HG03432 (cell line): ENCODE data around the gene PGAP6.
"Not testable (repeated sequence)": the region's sequence is repeated elsewhere in the genome, so short reads cannot be mapped to it uniquely, and the experiment has no call there.

Experiments used
- ATAC-seq: cut with Tn5 transposase; IDR thresholded peaks from one replicate; pipeline ENCODE4 v1.9.1; 2021; ENCODE audit warnings: mild to moderate bottlenecking, moderate library complexity; ENCODE audit not compliant: unreplicated experiment

The PGAP6 gene, protein sequence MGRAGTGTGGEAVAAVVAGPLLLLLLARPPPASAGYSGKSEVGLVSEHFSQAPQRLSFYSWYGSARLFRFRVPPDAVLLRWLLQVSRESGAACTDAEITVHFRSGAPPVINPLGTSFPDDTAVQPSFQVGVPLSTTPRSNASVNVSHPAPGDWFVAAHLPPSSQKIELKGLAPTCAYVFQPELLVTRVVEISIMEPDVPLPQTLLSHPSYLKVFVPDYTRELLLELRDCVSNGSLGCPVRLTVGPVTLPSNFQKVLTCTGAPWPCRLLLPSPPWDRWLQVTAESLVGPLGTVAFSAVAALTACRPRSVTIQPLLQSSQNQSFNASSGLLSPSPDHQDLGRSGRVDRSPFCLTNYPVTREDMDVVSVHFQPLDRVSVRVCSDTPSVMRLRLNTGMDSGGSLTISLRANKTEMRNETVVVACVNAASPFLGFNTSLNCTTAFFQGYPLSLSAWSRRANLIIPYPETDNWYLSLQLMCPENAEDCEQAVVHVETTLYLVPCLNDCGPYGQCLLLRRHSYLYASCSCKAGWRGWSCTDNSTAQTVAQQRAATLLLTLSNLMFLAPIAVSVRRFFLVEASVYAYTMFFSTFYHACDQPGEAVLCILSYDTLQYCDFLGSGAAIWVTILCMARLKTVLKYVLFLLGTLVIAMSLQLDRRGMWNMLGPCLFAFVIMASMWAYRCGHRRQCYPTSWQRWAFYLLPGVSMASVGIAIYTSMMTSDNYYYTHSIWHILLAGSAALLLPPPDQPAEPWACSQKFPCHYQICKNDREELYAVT

GRCh38 chr16:381789-382717, at the start of gene PGAP6:
Gene PGAP6 (minus strand): TSS chr16:381978. CDS start chr16:381821, 157 bp downstream.
- ATAC-seq: peak; percentile 55

GRCh38 chr16:430904-431303, 49.1 kb upstream of the PGAP6 start:
- no peak for ATAC-seq

DNA sequence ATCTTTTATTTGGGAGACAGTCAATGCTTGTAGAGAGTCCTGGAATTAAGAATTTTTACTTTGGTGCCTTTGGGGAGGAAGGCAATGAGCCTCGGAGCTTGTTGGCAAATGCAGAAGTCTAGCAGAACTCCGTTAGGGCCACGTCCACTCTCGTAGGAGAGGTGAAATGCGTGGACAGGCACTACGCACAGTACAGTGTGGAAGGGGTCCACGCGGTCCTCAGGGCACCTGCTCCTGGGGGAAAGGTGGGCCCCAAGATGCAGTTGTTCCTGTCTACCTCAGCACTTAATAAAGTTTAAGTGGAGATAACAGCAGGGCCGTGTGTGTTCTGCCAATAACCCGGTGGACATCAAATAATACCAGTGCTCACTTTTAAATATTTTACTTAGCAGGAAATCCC, 45.5 kb upstream of the PGAP6 start:
- no peak for ATAC-seq

- no peak for ATAC-seq
Measured at GRCh38 chr16:426906-427249, 45.1 kb upstream of the PGAP6 start.

DNA sequence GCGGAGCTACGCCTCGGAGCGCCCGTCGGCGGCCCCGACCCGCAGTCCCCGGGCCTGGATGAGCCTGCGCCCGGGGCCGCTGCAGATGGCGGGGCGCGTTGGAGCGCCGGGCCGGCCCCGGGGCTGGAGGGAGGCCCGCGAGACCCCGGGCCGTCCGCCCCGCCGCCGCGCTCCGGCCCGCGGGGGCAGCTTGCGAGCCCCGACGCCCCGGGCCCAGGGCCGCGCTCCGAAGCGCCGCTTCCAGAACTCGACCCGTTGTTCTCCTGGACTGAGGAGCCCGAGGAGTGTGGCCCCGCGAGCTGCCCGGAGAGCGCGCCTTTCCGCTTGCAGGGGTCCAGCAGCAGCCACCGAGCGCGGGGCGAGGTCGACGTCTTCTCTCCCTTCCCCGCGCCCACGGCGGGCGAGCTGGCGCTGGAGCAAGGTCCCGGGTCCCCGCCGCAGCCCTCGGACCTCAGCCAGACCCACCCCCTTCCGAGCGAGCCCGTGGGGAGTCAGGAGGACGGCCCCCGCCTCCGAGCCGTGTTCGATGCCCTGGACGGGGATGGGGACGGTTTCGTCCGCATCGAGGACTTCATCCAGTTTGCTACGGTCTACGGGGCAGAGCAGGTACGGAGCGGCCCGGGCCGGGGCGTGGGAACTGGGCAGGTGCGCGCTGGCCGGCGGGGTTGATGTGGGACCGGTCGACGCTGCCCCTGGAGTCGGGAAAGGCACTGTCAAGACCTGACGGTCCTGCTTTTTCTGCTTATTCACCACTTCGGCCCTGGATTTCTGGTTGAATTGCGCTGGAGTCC, 44.5 kb upstream of the PGAP6 start:
- ATAC-seq: peak; percentile 13

- ATAC-seq: peak; percentile 37
Measured at GRCh38 chr16:425740-426114, 43.9 kb upstream of the PGAP6 start.

- ATAC-seq: peak; percentile 87
Measured at GRCh38 chr16:425082-425718, 43.4 kb upstream of the PGAP6 start, which contains the start of gene RAB11FIP3. Gene RAB11FIP3 (plus strand): TSS chr16:425649. CDS start chr16:426007, 358 bp downstream.

GRCh38 chr16:424623-425081, 42.9 kb upstream of the PGAP6 start:
- no peak for ATAC-seq

GRCh38 chr16:424033-424622, 42.4 kb upstream of the PGAP6 start:
- no peak for ATAC-seq

- not testable (repeated sequence) for ATAC-seq
Measured at GRCh38 chr16:422179-422578, 40.4 kb upstream of the PGAP6 start.

DNA sequence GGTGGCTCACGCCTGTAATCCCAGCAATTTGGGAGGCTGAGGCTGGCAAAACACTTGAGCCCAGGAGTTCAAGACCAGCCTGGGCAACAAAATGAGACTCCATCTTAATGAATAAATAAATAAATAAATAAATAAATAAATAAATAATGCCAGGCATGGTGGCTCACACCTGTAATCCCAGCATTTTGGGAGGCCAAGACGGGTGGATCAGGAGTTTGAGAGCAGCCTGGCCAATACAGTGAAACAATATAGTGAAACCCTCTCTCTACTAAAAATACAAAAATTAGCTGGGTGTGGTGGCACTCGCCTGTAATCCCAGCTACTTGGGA, 33.4 kb upstream of the PGAP6 start:
- not testable (repeated sequence) for ATAC-seq

GRCh38 chr16:414395-415169, 32.8 kb upstream of the PGAP6 start:
- ATAC-seq: no peak

DNA sequence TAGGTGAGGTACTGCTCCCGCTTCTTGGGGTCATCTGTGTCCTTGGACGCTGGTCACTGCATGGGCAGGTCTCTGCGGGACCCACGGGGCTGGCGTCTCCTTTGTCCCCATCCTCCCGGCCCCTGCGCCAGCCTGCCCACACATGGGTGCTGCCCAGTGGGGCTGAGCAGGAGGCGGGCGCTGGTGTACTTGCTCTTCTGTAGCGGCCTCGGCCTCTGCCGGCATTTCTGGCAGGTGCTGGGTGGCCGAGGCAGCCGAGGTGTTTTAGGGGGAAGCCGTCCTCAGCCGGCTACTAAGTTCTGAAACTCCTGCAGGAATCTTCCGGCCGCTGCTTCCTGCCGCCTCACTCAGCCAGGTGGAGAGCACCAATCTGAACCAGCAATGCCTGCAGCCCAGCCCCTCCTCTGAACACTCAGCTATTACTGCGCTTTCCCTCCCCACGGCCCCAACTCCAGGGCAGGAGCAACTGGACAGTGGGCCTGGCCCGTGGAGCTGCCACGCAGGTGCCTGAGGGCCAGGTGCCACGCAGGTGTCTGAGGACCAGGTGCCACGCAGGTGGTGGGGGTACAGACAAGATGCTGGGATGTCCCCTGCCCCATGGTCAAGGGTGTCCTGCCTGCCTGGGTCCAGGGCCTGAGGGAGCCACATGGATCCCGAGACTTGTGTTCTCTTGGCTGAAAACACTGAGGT, 29.9 kb upstream of the PGAP6 start:
- no peak for ATAC-seq

GRCh38 chr16:410516-411178, 28.9 kb upstream of the PGAP6 start:
- ATAC-seq: no peak

DNA sequence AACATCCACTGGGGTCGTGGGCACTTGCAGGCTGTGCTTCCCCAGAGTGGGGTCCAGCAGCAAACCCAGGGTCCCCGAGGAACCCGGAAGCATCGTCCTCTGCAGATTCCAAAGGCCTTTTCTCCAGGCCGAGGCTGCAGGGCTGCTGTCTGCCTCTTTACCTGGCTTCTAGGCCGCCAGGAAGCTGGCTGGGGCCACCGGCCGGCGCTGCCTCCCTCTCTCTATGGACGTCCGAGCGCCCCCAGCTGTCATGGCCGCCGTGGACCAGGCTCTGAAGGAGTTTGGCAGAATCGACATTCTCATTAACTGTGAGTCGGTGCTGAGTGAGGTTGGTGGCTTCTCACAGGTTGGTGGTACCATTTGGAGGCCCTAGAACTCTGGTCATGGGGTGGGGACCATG, 25.5 kb upstream of the PGAP6 start:
- no peak for ATAC-seq

DNA sequence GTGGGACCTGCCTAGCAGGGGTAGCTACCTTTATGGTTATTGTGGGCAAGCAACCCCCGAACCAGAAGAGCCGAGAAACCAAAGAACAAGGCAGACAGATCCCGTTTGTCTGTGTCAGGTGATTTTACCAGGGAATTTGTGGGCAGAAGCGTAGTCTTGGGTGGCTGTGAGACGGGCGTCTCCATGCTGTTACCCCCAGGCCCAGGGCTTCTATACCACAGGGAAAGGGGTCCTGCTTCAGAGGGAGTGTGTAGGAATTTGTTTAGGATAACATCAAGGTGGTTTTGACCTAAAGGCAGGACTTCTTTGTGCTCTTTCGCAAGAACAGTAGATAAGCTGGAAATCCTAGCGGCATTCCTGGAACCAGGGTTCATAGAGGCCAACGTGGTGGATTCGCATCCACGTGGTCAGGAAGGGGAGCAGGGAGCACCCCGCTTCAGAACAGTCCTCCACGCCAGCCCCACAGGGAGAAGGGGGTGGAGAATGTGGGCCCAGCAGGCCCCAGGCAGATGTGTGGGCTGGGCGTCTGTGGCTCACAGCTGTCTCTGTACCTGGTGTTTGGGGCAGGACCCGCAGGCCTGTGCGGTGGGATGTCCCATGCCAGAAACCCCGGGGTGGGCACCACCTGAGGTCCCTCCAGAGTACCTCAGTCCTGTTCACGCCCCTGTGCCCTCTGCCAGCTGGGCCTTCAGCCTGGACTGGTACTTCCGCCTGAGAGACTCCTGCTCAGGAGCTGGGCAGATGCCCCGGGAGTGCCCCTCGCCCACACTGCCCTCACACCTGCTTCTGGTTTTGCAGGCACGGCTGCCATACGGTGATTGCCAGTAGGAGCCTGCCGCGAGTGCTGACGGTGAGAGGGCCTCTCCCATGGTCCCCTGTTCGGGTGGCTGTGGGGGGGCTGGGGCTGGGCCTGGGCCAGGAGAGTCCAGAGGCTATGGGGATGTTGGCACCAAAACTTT, 24.0 kb upstream of the PGAP6 start:
- ATAC-seq: no peak
